GM12875 (cell line): Measurements from ENCODE around the gene FER.
"Not testable (repeated sequence)": the region's sequence is repeated elsewhere in the genome, so short reads cannot be mapped to it uniquely, and the experiment has no call there.

Experiments
- H3K4me3 ChIP-seq: one replicate; pipeline ENCODE4 v1.5.1; 2011; ENCODE audit warnings: low read depth, low read length, control low read depth
- CTCF ChIP-seq: IDR thresholded peaks from 2 replicates; pipeline ENCODE4 v1.5.1; 2011; ENCODE audit warnings: low read depth, mild to moderate bottlenecking, control low read depth, inconsistent platforms, low read length, moderate library complexity, borderline replicate concordance; ENCODE audit not compliant: insufficient read depth

FER gene

DNA sequence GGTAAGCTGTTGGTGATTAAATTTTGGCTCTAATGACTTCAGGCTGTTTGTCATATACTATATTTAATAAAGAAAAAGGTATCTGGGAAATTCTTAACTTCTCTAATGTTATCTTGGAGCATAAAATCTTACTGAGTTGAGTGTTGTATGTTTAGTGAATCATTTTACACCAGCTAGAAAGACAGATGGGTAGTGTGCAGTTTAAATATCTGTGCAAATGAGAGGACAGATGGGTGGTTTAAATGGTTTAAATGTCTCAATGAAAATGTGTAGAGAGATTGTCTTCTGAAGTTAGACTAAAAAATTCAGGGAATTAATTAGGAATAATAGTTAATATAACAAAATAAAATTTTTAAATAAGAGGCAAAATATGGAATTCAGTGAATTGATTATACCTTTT, 114.5 kb downstream of the FER start:
- TF ChIP-seq CTCF, result no peak
- H3K4me3 ChIP-seq, result no peak overlapping the region

DNA sequence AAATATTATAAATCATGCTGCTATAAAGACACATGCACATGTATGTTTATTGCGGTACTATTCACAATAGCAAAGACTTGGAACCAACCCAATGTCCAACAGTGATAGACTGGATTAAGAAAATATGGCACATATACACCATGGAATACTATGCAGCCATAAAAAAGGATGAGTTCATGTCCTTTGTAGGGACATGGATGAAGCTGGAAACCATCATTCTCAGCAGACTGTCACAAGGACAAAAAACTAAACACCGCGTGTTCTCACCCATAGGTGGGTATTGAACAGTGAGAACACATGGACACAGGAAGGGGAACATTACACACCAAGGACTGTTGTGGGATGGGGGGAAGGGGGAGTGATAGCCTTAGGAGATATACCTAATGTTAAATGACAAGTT, 118.4 kb downstream of the FER start:
- not testable (repeated sequence) for H3K4me3 ChIP-seq

- no peak for TF ChIP-seq CTCF
- H3K4me3 ChIP-seq, result no peak overlapping the region
These were observed 120.0 kb downstream of the FER start for GRCh38 chr5:108867656-108868055.

DNA sequence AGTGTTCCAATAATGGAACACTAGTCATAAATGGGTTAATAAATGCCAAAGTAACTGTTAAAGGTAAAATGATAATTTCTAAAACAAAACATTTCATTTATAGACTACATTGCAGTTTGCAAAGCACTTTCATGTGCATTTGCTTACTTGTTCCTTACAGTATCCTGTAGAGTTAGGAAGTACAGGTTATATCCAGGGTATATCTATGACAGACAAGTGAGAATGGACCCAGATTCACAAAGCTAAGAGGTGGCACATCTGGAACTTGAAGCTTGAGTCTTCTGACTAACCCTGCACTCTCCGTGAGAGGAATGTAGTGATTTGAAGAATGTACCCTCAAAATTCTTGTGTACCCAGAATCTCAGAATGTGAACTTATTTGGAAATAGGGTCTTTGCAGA, 121.4 kb downstream of the FER start:
- H3K4me3 ChIP-seq, result no peak overlapping the region
- TF ChIP-seq CTCF, result no peak

DNA sequence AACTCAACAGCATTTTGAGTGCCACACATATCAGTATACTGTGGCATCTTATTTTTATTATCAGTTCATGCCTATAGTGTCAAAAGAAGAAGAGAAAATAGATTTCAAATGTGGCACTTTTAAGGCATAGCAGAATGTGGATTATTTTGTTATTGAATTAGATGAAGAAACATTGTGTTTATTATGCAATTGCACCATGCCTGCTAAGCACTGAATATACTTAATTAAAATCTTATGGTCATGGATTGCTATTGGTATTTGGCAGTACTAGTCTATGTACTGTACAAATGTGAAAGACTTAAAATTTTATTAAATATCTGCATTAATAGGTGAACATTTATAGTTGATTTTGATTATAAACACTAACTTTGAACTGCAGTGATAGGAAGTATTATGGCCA, 128.8 kb downstream of the FER start:
- no peak overlapping the region for H3K4me3 ChIP-seq
- TF ChIP-seq CTCF, result no peak

GRCh38 chr5:108878756-108879155, 131.1 kb downstream of the FER start:
- H3K4me3 ChIP-seq, result no peak overlapping the region
- no peak for TF ChIP-seq CTCF

DNA sequence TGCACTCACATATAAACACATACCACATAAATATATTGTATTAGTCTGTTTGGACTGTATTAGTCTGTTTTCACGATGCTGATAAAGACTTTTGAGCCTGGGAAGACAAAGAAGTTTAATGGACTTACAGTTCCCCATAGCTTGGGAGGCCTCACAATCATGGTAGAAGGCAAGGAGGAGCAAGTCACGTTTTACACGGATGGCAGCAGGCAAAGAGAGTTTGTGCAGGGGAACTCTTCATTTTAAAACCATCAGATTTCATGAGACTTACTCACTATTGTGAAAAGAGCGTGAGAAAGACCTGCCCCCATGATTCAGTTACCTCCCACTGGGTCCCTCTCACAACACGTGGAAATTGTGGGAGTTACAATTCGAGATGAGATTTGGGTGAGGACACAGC, 133.4 kb downstream of the FER start:
- no peak overlapping the region for H3K4me3 ChIP-seq
- TF ChIP-seq CTCF, result no peak

- TF ChIP-seq CTCF, result no peak
- no peak overlapping the region for H3K4me3 ChIP-seq
These were observed 137.0 kb downstream of the FER start for GRCh38 chr5:108884736-108885135.
